ENCODE measurements around the gene MYO15A.

DNA sequence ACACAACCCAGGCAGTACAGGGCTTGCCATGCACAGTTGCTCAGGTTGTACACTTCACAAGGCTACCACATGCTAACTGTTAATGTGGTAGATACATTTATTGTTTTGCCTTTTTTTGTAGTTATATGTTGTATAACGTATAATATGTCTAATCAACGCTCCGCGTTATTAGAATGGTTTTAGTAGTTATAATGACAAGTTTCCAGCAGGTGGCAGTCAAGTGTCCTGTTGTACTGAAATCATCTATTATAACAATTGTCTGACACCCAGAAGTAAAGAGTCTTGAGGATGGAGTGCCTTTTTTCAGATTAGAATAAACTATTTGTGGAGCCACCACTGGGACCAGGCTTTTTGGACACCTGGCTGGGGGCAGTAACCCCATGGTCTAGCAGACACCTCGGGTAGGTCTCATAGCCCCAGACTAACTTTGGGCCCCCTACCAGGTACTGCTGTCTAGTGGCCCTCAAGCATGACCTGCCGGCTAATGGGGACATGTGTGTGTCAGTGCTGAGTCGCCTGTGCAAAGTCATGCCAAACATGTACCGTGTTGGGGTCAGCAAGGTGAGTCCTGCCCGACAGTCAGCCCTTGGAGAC lies 32.8 kb downstream of the MYO15A start:
- TF ChIP-seq, protein P1, sequence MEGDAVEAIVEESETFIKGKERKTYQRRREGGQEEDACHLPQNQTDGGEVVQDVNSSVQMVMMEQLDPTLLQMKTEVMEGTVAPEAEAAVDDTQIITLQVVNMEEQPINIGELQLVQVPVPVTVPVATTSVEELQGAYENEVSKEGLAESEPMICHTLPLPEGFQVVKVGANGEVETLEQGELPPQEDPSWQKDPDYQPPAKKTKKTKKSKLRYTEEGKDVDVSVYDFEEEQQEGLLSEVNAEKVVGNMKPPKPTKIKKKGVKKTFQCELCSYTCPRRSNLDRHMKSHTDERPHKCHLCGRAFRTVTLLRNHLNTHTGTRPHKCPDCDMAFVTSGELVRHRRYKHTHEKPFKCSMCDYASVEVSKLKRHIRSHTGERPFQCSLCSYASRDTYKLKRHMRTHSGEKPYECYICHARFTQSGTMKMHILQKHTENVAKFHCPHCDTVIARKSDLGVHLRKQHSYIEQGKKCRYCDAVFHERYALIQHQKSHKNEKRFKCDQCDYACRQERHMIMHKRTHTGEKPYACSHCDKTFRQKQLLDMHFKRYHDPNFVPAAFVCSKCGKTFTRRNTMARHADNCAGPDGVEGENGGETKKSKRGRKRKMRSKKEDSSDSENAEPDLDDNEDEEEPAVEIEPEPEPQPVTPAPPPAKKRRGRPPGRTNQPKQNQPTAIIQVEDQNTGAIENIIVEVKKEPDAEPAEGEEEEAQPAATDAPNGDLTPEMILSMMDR (conservative IDR thresholded peaks at IDR 0.05; ENCODE audit: low read depth in 2 of 2): peak; percentile 57 to 73
- TF ChIP-seq EZH2 (IDR thresholded peaks at IDR 0.05; ENCODE audit: low read depth, unreplicated experiment): no peak
- TF ChIP-seq, protein P2, sequence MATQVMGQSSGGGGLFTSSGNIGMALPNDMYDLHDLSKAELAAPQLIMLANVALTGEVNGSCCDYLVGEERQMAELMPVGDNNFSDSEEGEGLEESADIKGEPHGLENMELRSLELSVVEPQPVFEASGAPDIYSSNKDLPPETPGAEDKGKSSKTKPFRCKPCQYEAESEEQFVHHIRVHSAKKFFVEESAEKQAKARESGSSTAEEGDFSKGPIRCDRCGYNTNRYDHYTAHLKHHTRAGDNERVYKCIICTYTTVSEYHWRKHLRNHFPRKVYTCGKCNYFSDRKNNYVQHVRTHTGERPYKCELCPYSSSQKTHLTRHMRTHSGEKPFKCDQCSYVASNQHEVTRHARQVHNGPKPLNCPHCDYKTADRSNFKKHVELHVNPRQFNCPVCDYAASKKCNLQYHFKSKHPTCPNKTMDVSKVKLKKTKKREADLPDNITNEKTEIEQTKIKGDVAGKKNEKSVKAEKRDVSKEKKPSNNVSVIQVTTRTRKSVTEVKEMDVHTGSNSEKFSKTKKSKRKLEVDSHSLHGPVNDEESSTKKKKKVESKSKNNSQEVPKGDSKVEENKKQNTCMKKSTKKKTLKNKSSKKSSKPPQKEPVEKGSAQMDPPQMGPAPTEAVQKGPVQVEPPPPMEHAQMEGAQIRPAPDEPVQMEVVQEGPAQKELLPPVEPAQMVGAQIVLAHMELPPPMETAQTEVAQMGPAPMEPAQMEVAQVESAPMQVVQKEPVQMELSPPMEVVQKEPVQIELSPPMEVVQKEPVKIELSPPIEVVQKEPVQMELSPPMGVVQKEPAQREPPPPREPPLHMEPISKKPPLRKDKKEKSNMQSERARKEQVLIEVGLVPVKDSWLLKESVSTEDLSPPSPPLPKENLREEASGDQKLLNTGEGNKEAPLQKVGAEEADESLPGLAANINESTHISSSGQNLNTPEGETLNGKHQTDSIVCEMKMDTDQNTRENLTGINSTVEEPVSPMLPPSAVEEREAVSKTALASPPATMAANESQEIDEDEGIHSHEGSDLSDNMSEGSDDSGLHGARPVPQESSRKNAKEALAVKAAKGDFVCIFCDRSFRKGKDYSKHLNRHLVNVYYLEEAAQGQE (IDR thresholded peaks at IDR 0.05; ENCODE audit: unreplicated experiment): no peak
- no peak for TF ChIP-seq ZNF114 (CRISPR knock-in tag; IDR thresholded peaks at IDR 0.05)
- TF ChIP-seq NANOG (IDR thresholded peaks at IDR 0.05; ENCODE audit: borderline replicate concordance): no peak
- no peak for TF ChIP-seq EZH2phosphoT487 (IDR thresholded peaks at IDR 0.05; ENCODE audit: unreplicated experiment)
- no peak for TF ChIP-seq POLR2AphosphoS5 (IDR thresholded peaks at IDR 0.05; ENCODE audit: low read depth)
- TF ChIP-seq CREB1 (CRISPR knock-in tag; IDR thresholded peaks at IDR 0.05; ENCODE audit: low read depth): no peak
- TF ChIP-seq, protein P3, sequence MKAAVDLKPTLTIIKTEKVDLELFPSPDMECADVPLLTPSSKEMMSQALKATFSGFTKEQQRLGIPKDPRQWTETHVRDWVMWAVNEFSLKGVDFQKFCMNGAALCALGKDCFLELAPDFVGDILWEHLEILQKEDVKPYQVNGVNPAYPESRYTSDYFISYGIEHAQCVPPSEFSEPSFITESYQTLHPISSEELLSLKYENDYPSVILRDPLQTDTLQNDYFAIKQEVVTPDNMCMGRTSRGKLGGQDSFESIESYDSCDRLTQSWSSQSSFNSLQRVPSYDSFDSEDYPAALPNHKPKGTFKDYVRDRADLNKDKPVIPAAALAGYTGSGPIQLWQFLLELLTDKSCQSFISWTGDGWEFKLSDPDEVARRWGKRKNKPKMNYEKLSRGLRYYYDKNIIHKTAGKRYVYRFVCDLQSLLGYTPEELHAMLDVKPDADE (IDR thresholded peaks at IDR 0.05): no peak

Data from GM23338 (cell line).